Endothelial cell of umbilical vein (primary cell): ENCODE data around the gene CDIP1. TPM values are rescaled to one million over a fixed set of nuclear protein-coding genes. Genes with fewer than 3 reads are reported as not detected.

Source experiments
- BruUV-seq: library from RNA; stranded (reverse); fragments of 400-500 nt; replicated peaks from 2 replicates; lab custom pipeline; 2021; lab: Mats Ljungman, UMichigan
- CTCF ChIA-PET: fragments of 300-600, 350-600 bp; sonication (Branson Sonifier 250); formaldehyde crosslinking; loops from one replicate; lab custom pipeline; 2021; ENCODE audit warnings: antibody characterized with exemption, inconsistent platforms; lab: Charles Lee
- POLR2A ChIA-PET: fragments of 300-600, 350-600 bp; sonication (Branson Sonifier 250); formaldehyde crosslinking; loops from one replicate; lab custom pipeline; 2021; ENCODE audit warnings: antibody characterized with exemption, inconsistent platforms; lab: Charles Lee
- DNase-seq: peaks from one replicate; pipeline ENCODE4 v3.0.0-alpha.2; 2011; ENCODE audit warnings: low read depth, low spot score
- FAIRE-seq: peaks from 2 replicates; lab custom pipeline; 2011; peaks lifted over from hg19 to GRCh38; lab: Jason Lieb, UNC
- H2AFZ ChIP-seq: 2 replicates; pipeline ENCODE4 v1.6.0; 2012; ENCODE audit warnings: low read depth, low read length, control low read depth, inconsistent platforms
- H3K27ac ChIP-seq: 2 replicates; pipeline ENCODE4 v1.5.1; 2011; ENCODE audit warnings: low read depth, mild to moderate bottlenecking, control low read depth, low read length, moderate library complexity; ENCODE audit not compliant: insufficient read depth
- H3K27me3 ChIP-seq, 2 experiments: 2 replicates each; pipeline versions ENCODE4 v1.6.0 to v1.6.1; 2011; ENCODE audit warnings: low read length in 2 of 2, mixed read lengths in 1 of 2; ENCODE audit not compliant: control insufficient read depth in 2 of 2, insufficient read depth in 2 of 2
- H3K36me3 ChIP-seq, 2 experiments: 2 replicates in 1 of 2; 3 replicates in 1 of 2; pipeline ENCODE4 v1.5.1; 2011; ENCODE audit warnings: low read length in 2 of 2, mild to moderate bottlenecking in 1 of 2, moderate library complexity in 1 of 2; ENCODE audit not compliant: control insufficient read depth in 2 of 2, insufficient read depth in 2 of 2; ENCODE audit errors: extremely low read depth in 1 of 2
- H3K4me1 ChIP-seq: 3 replicates; pipeline ENCODE4 v1.5.1; 2011; ENCODE audit warnings: mild to moderate bottlenecking, low read length; ENCODE audit not compliant: control insufficient read depth, insufficient read depth; ENCODE audit errors: extremely low read depth
- H3K4me2 ChIP-seq: 2 replicates; pipeline ENCODE4 v1.6.1; 2011; ENCODE audit warnings: low read length, control low read depth, mixed read lengths; ENCODE audit not compliant: insufficient read depth
- H3K4me3 ChIP-seq, 3 experiments: fragments of 200-600 bp in 1 of 3; sonication (generic), shearing (Covaris generic) in 1 of 3; replicated peaks in 1 of 3; 2 replicates each; pipeline ENCODE4 v1.5.1; 2011 to 2016; ENCODE audit warnings: control low read depth in 3 of 3, low read length in 3 of 3, mild to moderate bottlenecking in 2 of 3, inconsistent platforms in 1 of 3, low read depth in 1 of 3, moderate library complexity in 1 of 3; ENCODE audit not compliant: insufficient read depth in 1 of 3
- H3K79me2 ChIP-seq: 2 replicates; pipeline ENCODE4 v1.6.0; 2012; ENCODE audit warnings: low read length, inconsistent platforms; ENCODE audit not compliant: control insufficient read depth, insufficient read depth
- H3K9ac ChIP-seq: replicated peaks from 2 replicates; pipeline ENCODE3; 2011; ENCODE audit warnings: low read length, control low read depth; ENCODE audit not compliant: insufficient read depth; ENCODE audit errors: extremely low read depth
- H3K9me1 ChIP-seq: replicated peaks from 3 replicates; pipeline ENCODE4 v1.6.0; 2011; ENCODE audit warnings: mild to moderate bottlenecking, low read length; ENCODE audit not compliant: control insufficient read depth, insufficient read depth; ENCODE audit errors: extremely low read depth
- H3K9me3 ChIP-seq: replicated peaks from 2 replicates; pipeline ENCODE4 v1.5.1; 2012; ENCODE audit warnings: low read length, inconsistent platforms; ENCODE audit not compliant: control insufficient read depth, insufficient read depth
- H4K20me1 ChIP-seq: replicated peaks from 2 replicates; pipeline ENCODE3; 2011; ENCODE audit warnings: mild to moderate bottlenecking, low read length; ENCODE audit not compliant: control insufficient read depth, insufficient read depth; ENCODE audit errors: extremely low read depth
- EZH2 ChIP-seq: IDR thresholded peaks from 2 replicates; pipeline ENCODE4 v1.6.1; 2012; ENCODE audit warnings: borderline replicate concordance, low read depth, mild to moderate bottlenecking, moderate library complexity, low read length, inconsistent platforms; ENCODE audit not compliant: severe bottlenecking
- FOS ChIP-seq: IDR thresholded peaks from 2 replicates; pipeline ENCODE4 v1.6.1; 2011; ENCODE audit warnings: mild to moderate bottlenecking, low read length, moderate library complexity, borderline replicate concordance; ENCODE audit not compliant: insufficient read depth
- GATA2 ChIP-seq: IDR thresholded peaks from 2 replicates; pipeline ENCODE4 v1.7.0; 2011; ENCODE audit warnings: low read depth, mild to moderate bottlenecking, moderate library complexity, mixed read lengths, low read length; ENCODE audit not compliant: insufficient read length, insufficient read depth
- JUN ChIP-seq: IDR thresholded peaks from 2 replicates; pipeline ENCODE4 v1.6.1; 2011; ENCODE audit warnings: borderline replicate concordance, low read depth; ENCODE audit not compliant: insufficient read length, insufficient read depth
- MYC ChIP-seq: IDR thresholded peaks from one replicate; pipeline ENCODE4 v1.6.1; 2011; ENCODE audit warnings: mild to moderate bottlenecking, low read depth, low read length
- POLR2A ChIP-seq: IDR thresholded peaks from 2 replicates; pipeline ENCODE4 v1.6.1; 2012; ENCODE audit warnings: low read depth, mild to moderate bottlenecking, control low read depth, low read length
- POLR2AphosphoS5 ChIP-seq: IDR thresholded peaks from 2 replicates; pipeline ENCODE4 v1.6.1; 2012; ENCODE audit warnings: low read depth, mild to moderate bottlenecking, control low read depth, low read length, moderate library complexity; ENCODE audit not compliant: insufficient read depth
- dilution Hi-C: fragments of 300-500 bp; cut with MboI; formaldehyde crosslinking; loops from one replicate; pipeline ENCODE4 v1.15.0; 2019; ENCODE audit warnings: low sequenced_read_pairs; ENCODE audit not compliant: extremely low pct_ligation_motif_present
- intact Hi-C: fragments of 100-400 bp; cut with micrococcal nuclease; formaldehyde crosslinking; loops from one replicate; pipeline ENCODE4 v1.10.0; 2022
- polyA plus RNA-seq, 4 experiments: library from polyadenylated mRNA; depleted of rRNA in 3 of 4; stranded (reverse) in 3 of 4; unstranded in 1 of 4; fragments of >200 nt; gene quantifications; 2 replicates each; pipeline versions ENCODE4 v1.2.1 to v1.2.3, GENCODE V29; 2011 to 2012; ENCODE audit warnings: missing spikeins in 1 of 4
- total RNA-seq: library from RNA; stranded (reverse); gene quantifications from 2 replicates; pipeline ENCODE4 v1.2.3, GENCODE V29; 2021
- TF ChIP-seq, protein P1 (sequence below): IDR thresholded peaks from 2 replicates; pipeline ENCODE4 v1.6.1; 2011; ENCODE audit not compliant: insufficient read depth, insufficient read length
- TF ChIP-seq, protein P2 (sequence below), 2 donors: IDR thresholded peaks; 1 replicate in 1 of 2; 2 replicates in 1 of 2; pipeline ENCODE4 v1.5.1; 2011; ENCODE audit warnings: low read length in 2 of 2, mild to moderate bottlenecking in 2 of 2, moderate library complexity in 2 of 2, control low read depth in 1 of 2, inconsistent platforms in 1 of 2, low read depth in 1 of 2; ENCODE audit not compliant: insufficient read depth in 1 of 2; ENCODE audit errors: extremely low read depth in 1 of 2

Gene CDIP1
- total and polyA plus RNA-seq, 2 donors (not counting 3 experiments of a cell fraction or from before 2014, with no cell fraction given), result 33.9 to 37.4 TPM

DNA sequence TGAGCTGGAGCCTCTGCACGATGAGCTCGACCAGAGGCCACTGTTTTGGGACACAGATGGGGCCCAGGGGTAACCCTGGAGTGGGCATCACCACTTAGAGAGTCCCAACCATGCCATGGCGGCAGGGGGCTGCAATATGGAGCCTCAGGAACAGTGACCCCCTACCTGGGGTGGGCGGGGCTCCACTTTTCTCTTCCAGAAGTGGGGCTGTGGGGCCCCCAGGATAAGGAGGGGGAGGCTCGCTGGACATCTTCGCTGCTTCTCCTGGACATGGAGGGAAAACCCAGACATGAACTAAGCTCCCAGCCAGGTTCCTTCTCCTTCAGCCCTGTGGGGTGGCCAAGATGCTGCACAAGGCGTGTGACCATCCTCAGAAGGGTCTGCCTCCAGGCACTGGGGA, 24.7 kb downstream of the CDIP1 start:
- BruUV-seq, result no TSS peak
- H3K4me2 ChIP-seq, result no peak overlapping the region
- H3K36me3 ChIP-seq, result peaks cover 7 to 41% of the 10 kb centered on the region in 2 experiments
- DNase-seq (no peak), FAIRE-seq (no peak)
- no peak overlapping the region for H3K9ac ChIP-seq
- H3K4me3 ChIP-seq, result no peak overlapping the region
- no peaks in the 10 kb centered on the region for H3K9me1 ChIP-seq
- CTCF ChIA-PET, result interaction anchor here (1.0 to 2.7 kb wide), 3 partner anchors 8 to 35 kb away, joined by 3 to 21 read pairs (median 7); no protein-coding TSS in a partner anchor
- no peaks in the 10 kb centered on the region for H3K27me3 ChIP-seq
- peaks cover 22% of the 10 kb centered on the region for H3K4me1 ChIP-seq
- H4K20me1 ChIP-seq, result no peaks in the 10 kb centered on the region
- dilution Hi-C loops (no loop called here), intact Hi-C loops (no loop called here)
- no peaks in the 10 kb centered on the region for H3K79me2 ChIP-seq
- POLR2A ChIA-PET, result no interaction called here
- H3K27ac ChIP-seq, result no peak overlapping the region
- no peaks in the 10 kb centered on the region for H3K9me3 ChIP-seq
- no peak for TF ChIP-seq MYC
- TF ChIP-seq, protein P1, sequence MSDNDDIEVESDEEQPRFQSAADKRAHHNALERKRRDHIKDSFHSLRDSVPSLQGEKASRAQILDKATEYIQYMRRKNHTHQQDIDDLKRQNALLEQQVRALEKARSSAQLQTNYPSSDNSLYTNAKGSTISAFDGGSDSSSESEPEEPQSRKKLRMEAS, result no peak
- TF ChIP-seq FOS, result no peak
- TF ChIP-seq, protein P2, sequence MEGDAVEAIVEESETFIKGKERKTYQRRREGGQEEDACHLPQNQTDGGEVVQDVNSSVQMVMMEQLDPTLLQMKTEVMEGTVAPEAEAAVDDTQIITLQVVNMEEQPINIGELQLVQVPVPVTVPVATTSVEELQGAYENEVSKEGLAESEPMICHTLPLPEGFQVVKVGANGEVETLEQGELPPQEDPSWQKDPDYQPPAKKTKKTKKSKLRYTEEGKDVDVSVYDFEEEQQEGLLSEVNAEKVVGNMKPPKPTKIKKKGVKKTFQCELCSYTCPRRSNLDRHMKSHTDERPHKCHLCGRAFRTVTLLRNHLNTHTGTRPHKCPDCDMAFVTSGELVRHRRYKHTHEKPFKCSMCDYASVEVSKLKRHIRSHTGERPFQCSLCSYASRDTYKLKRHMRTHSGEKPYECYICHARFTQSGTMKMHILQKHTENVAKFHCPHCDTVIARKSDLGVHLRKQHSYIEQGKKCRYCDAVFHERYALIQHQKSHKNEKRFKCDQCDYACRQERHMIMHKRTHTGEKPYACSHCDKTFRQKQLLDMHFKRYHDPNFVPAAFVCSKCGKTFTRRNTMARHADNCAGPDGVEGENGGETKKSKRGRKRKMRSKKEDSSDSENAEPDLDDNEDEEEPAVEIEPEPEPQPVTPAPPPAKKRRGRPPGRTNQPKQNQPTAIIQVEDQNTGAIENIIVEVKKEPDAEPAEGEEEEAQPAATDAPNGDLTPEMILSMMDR (IDR thresholded peaks at IDR 0.05; ENCODE audit: extremely low read depth in 1 of 2, insufficient read depth in 1 of 2, low read depth in 1 of 2, low read length in 2 of 2), result no peak
- no peak for TF ChIP-seq JUN
- TF ChIP-seq POLR2AphosphoS5, result no peak
- no peak for TF ChIP-seq EZH2
- TF ChIP-seq POLR2A, result no peak
- TF ChIP-seq GATA2, result no peak
- no peak overlapping the region for H2AFZ ChIP-seq
